GM21737 (cell line): ENCODE data around the gene PCYOX1L.

Source experiments
- ATAC-seq: cut with Tn5 transposase; IDR thresholded peaks from one replicate; pipeline ENCODE4 v1.9.1; 2021; ENCODE audit warnings: mild to moderate bottlenecking, moderate library complexity; ENCODE audit not compliant: unreplicated experiment

Gene PCYOX1L

DNA sequence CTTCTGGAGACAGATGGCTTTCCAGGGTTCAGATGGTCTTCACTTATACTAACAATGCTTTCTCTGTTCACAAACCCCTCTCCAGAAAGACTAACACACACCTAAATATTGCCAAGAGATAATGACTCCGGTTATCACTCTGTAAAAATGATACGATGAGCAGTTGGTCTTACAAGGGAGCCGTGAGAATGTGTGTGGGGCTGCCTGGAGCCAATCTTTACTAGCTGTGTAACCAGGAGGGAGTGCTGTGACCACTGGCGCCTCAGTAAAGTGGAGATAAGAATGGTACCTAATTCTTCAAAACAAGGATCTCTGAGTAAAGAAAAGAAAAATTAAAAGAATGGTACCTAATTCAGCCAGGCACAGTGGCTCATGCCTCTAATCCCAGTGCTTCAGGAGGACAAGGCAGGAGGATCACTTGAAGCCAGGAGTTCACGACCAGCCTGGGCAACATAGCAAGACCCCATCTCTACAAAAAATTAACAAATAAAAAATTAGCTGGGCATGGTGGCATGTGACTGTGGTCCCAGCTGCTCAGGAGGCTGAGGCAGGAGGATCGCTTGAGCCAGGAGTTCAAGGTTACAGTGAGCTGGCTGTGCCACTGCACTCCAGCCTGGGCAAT is 61.2 kb downstream of the PCYOX1L start:
- no peak for ATAC-seq
